ENCODE results near the gene STAP2. TPM values are rescaled to one million over a fixed set of nuclear protein-coding genes. Genes with fewer than 3 reads are reported as not detected.

Gene STAP2
- total and polyA plus RNA-seq, 9 of the 15 experiments (the other 6 are each of a cell fraction or from before 2014, with no cell fraction given): 1.2 to 9.8 (median 4.5) TPM

GRCh38 chr19:4374498-4375163, 36.0 kb upstream of the STAP2 start (continued):
- no peak; the same call in 1 of the 2 replicates for TF ChIP-seq AFF4 (CRISPR knock-in tag; IDR thresholded peaks at IDR 0.05)
- peak; percentile 15 for TF ChIP-seq HES1 (IDR thresholded peaks at IDR 0.05; ENCODE audit: low read depth)
- TF ChIP-seq KLF10 (CRISPR knock-in tag; IDR thresholded peaks at IDR 0.05): no peak
- peak; percentile 75; the same call in 1 of the 2 replicates for TF ChIP-seq FOXK1 (CRISPR knock-in tag; IDR thresholded peaks at IDR 0.05; ENCODE audit: borderline replicate concordance)
- peak; percentile 95 for TF ChIP-seq DPF2 (IDR thresholded peaks at IDR 0.05)
- TF ChIP-seq DACH1 (IDR thresholded peaks at IDR 0.05; ENCODE audit: partially characterized antibody): no peak
- no peak for TF ChIP-seq PTRF (tag; IDR thresholded peaks at IDR 0.05)
- TF ChIP-seq ARID2 (IDR thresholded peaks at IDR 0.05): no peak
- peak; percentile 100 for TF ChIP-seq MAX (CRISPR knock-in tag; IDR thresholded peaks at IDR 0.05)
- TF ChIP-seq CBFB (CRISPR knock-in tag; IDR thresholded peaks at IDR 0.05): peak; percentile 78; the same call in 1 of the 2 replicates
- TF ChIP-seq PYGO2 (tag; IDR thresholded peaks at IDR 0.05): peak; percentile 54; the same call in 1 of the 2 replicates
- TF ChIP-seq ZBTB11 (CRISPR knock-in tag; IDR thresholded peaks at IDR 0.05): no peak; a peak in 2 of 6 replicates
- TF ChIP-seq NR2F6 (CRISPR knock-in tag; IDR thresholded peaks at IDR 0.05): peak; percentile 42; the same call in 1 of the 2 replicates
- TF ChIP-seq ZNF133 (CRISPR knock-in tag; IDR thresholded peaks at IDR 0.05): no peak
- no peak for TF ChIP-seq BMI1 (IDR thresholded peaks at IDR 0.05; ENCODE audit: low read length)
- TF ChIP-seq ZC3H8 (IDR thresholded peaks at IDR 0.05): peak; percentile 7; the same call in 1 of the 2 replicates
- peak; percentile 87; the same call in 1 of the 2 replicates for TF ChIP-seq RBM14 (IDR thresholded peaks at IDR 0.05; ENCODE audit: borderline replicate concordance, insufficient read depth, low read depth, low read length)
- peak; percentile 94 for TF ChIP-seq ZNF175 (CRISPR knock-in tag; IDR thresholded peaks at IDR 0.05; ENCODE audit: low read depth)
- TF ChIP-seq ZBTB26 (CRISPR knock-in tag; IDR thresholded peaks at IDR 0.05): 0 out of 2 replicates have a peak, but pooled peaks have one; percentile 68
